Measurements from ENCODE around the gene FHOD3. TPM values are rescaled to one million over a fixed set of nuclear protein-coding genes. Genes with fewer than 3 reads are reported as not detected.

Gene FHOD3
- total and polyA plus RNA-seq, 2 experiments from 2014 or later, result 2.7 to 8.7 TPM

- H3K9me3 Mint-ChIP-seq, result no peaks in the 10 kb centered on the region
- DNase-seq (ENCODE audit: low spot score), result no peak
- H3K27ac Mint-ChIP-seq, result no peak overlapping the region
- no peaks in the 10 kb centered on the region for H3K79me2 ChIP-seq (replicated peaks; ENCODE audit: insufficient read depth)
- no peaks in the 10 kb centered on the region for H3K36me3 ChIP-seq (ENCODE audit: insufficient read depth)
- H3K4me3 ChIP-seq, result no peak overlapping the region
- H3F3A ChIP-seq (replicated peaks; ENCODE audit: low read depth), result no peaks in the 10 kb centered on the region
- no peaks in the 10 kb centered on the region for H3K9me2 ChIP-seq (ENCODE audit: insufficient read depth)
- no peak for ATAC-seq
- TF ChIP-seq, protein P1, sequence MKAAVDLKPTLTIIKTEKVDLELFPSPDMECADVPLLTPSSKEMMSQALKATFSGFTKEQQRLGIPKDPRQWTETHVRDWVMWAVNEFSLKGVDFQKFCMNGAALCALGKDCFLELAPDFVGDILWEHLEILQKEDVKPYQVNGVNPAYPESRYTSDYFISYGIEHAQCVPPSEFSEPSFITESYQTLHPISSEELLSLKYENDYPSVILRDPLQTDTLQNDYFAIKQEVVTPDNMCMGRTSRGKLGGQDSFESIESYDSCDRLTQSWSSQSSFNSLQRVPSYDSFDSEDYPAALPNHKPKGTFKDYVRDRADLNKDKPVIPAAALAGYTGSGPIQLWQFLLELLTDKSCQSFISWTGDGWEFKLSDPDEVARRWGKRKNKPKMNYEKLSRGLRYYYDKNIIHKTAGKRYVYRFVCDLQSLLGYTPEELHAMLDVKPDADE (IDR thresholded peaks at IDR 0.05), result no peak
- TF ChIP-seq EZH2phosphoT487 (IDR thresholded peaks at IDR 0.05; ENCODE audit: unreplicated experiment) (no peak), ZNF114 (CRISPR knock-in tag; IDR thresholded peaks at IDR 0.05) (no peak), EZH2 (IDR thresholded peaks at IDR 0.05; ENCODE audit: low read depth, unreplicated experiment) (no peak), ZNF331 (CRISPR knock-in tag; IDR thresholded peaks at IDR 0.05; ENCODE audit: low read depth) (no peak), POLR2AphosphoS5 (IDR thresholded peaks at IDR 0.05; ENCODE audit: low read depth) (no peak), JUNB (IDR thresholded peaks at IDR 0.05; ENCODE audit: unreplicated experiment) (no peak), REST (IDR thresholded peaks at IDR 0.05; ENCODE audit: unreplicated experiment) (no peak), CREB1 (CRISPR knock-in tag; IDR thresholded peaks at IDR 0.05; ENCODE audit: low read depth) (no peak), NANOG (IDR thresholded peaks at IDR 0.05; ENCODE audit: borderline replicate concordance) (no peak), STAT1 (IDR thresholded peaks at IDR 0.05; ENCODE audit: unreplicated experiment) (no peak)
- TF ChIP-seq, protein P2, sequence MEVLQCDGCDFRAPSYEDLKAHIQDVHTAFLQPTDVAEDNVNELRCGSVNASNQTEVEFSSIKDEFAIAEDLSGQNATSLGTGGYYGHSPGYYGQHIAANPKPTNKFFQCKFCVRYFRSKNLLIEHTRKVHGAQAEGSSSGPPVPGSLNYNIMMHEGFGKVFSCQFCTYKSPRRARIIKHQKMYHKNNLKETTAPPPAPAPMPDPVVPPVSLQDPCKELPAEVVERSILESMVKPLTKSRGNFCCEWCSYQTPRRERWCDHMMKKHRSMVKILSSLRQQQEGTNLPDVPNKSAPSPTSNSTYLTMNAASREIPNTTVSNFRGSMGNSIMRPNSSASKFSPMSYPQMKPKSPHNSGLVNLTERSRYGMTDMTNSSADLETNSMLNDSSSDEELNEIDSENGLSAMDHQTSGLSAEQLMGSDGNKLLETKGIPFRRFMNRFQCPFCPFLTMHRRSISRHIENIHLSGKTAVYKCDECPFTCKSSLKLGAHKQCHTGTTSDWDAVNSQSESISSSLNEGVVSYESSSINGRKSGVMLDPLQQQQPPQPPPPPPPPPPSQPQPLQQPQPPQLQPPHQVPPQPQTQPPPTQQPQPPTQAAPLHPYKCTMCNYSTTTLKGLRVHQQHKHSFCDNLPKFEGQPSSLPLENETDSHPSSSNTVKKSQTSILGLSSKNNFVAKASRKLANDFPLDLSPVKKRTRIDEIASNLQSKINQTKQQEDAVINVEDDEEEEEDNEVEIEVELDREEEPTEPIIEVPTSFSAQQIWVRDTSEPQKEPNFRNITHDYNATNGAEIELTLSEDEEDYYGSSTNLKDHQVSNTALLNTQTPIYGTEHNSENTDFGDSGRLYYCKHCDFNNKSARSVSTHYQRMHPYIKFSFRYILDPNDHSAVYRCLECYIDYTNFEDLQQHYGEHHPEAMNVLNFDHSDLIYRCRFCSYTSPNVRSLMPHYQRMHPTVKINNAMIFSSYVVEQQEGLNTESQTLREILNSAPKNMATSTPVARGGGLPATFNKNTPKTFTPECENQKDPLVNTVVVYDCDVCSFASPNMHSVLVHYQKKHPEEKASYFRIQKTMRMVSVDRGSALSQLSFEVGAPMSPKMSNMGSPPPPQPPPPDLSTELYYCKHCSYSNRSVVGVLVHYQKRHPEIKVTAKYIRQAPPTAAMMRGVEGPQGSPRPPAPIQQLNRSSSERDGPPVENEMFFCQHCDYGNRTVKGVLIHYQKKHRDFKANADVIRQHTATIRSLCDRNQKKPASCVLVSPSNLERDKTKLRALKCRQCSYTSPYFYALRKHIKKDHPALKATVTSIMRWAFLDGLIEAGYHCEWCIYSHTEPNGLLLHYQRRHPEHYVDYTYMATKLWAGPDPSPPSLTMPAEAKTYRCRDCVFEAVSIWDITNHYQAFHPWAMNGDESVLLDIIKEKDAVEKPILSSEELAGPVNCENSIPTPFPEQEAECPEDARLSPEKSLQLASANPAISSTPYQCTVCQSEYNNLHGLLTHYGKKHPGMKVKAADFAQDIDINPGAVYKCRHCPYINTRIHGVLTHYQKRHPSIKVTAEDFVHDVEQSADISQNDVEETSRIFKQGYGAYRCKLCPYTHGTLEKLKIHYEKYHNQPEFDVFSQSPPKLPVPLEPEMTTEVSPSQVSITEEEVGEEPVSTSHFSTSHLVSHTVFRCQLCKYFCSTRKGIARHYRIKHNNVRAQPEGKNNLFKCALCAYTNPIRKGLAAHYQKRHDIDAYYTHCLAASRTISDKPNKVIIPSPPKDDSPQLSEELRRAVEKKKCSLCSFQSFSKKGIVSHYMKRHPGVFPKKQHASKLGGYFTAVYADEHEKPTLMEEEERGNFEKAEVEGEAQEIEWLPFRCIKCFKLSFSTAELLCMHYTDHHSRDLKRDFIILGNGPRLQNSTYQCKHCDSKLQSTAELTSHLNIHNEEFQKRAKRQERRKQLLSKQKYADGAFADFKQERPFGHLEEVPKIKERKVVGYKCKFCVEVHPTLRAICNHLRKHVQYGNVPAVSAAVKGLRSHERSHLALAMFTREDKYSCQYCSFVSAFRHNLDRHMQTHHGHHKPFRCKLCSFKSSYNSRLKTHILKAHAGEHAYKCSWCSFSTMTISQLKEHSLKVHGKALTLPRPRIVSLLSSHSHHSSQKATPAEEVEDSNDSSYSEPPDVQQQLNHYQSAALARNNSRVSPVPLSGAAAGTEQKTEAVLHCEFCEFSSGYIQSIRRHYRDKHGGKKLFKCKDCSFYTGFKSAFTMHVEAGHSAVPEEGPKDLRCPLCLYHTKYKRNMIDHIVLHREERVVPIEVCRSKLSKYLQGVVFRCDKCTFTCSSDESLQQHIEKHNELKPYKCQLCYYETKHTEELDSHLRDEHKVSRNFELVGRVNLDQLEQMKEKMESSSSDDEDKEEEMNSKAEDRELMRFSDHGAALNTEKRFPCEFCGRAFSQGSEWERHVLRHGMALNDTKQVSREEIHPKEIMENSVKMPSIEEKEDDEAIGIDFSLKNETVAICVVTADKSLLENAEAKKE (CRISPR knock-in tag; IDR thresholded peaks at IDR 0.05), result no peak
- TF ChIP-seq, protein P3, sequence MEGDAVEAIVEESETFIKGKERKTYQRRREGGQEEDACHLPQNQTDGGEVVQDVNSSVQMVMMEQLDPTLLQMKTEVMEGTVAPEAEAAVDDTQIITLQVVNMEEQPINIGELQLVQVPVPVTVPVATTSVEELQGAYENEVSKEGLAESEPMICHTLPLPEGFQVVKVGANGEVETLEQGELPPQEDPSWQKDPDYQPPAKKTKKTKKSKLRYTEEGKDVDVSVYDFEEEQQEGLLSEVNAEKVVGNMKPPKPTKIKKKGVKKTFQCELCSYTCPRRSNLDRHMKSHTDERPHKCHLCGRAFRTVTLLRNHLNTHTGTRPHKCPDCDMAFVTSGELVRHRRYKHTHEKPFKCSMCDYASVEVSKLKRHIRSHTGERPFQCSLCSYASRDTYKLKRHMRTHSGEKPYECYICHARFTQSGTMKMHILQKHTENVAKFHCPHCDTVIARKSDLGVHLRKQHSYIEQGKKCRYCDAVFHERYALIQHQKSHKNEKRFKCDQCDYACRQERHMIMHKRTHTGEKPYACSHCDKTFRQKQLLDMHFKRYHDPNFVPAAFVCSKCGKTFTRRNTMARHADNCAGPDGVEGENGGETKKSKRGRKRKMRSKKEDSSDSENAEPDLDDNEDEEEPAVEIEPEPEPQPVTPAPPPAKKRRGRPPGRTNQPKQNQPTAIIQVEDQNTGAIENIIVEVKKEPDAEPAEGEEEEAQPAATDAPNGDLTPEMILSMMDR (conservative IDR thresholded peaks at IDR 0.05; ENCODE audit: low read depth in 2 of 2), result no peak
- H3K4me1 Mint-ChIP-seq, result 0 out of 3 replicates have a peak, but pooled peaks cover 2% of the 10 kb centered on the region
- no peaks in the 10 kb centered on the region for H3K36me3 Mint-ChIP-seq (ENCODE audit: low read depth)
- no peak overlapping the region for H2AFZ ChIP-seq
- H3K4me1 ChIP-seq (ENCODE audit: insufficient read depth), result no peaks in the 10 kb centered on the region
- no peaks in the 10 kb centered on the region for H3K27me3 Mint-ChIP-seq (ENCODE audit: insufficient read depth, low read depth, poor library complexity)
- H3K4me3 Mint-ChIP-seq, result no peak overlapping the region
- H3K4me2 ChIP-seq, result no peak overlapping the region
- no peaks in the 10 kb centered on the region; the same call in 1 of the 2 replicates for H4K20me1 ChIP-seq (replicated peaks; ENCODE audit: insufficient read depth)
- H3K27ac ChIP-seq (ENCODE audit: low read depth), result no peak overlapping the region
- no peaks in the 10 kb centered on the region for H3K27me3 ChIP-seq (ENCODE audit: insufficient read depth)
Observed at GRCh38 chr18:36381075-36381474, 83.6 kb downstream of the FHOD3 start.
